Spleen (tissue), 11 donors: Measurements from ENCODE around the gene ASH1L. TPM values are rescaled to one million over a fixed set of nuclear protein-coding genes. Genes with fewer than 3 reads are reported as not detected.
"Not testable (repeated sequence)": the region's sequence is repeated elsewhere in the genome, so short reads cannot be mapped to it uniquely, and the experiment has no call there.

Experiments used
- DNase-seq: peaks from one replicate; pipeline ENCODE4 v3.0.0-alpha.2; 2020
- H3K27ac ChIP-seq, 8 donors: fragments of 200-600 bp; sonication (generic) in 7 of 8; 1 replicate in 4 of 8; 2 replicates in 4 of 8; pipeline versions ENCODE4 v1.5.0 to v1.8.0; 2016 to 2021; ENCODE audit warnings: inconsistent platforms in 4 of 8, mild to moderate bottlenecking in 4 of 8, moderate library complexity in 1 of 8
- H3K27me3 ChIP-seq, 7 donors: fragments of 200-600 bp; sonication (generic) in 6 of 7; replicated peaks in 1 of 7; 1 replicate in 4 of 7; 2 replicates in 3 of 7; pipeline versions ENCODE4 v1.5.0 to v1.8.0; 2016 to 2021; ENCODE audit warnings: inconsistent platforms in 3 of 7, mild to moderate bottlenecking in 1 of 7
- H3K36me3 ChIP-seq, 6 donors: fragments of 200-600 bp; sonication (generic) in 5 of 6; 1 replicate in 4 of 6; 2 replicates in 2 of 6; pipeline versions ENCODE4 v1.5.0 to v1.8.0; 2016 to 2021; ENCODE audit warnings: inconsistent platforms in 2 of 6
- H3K4me1 ChIP-seq, 6 donors: fragments of 200-600 bp; sonication (generic) in 5 of 6; 1 replicate in 3 of 6; 2 replicates in 3 of 6; pipeline versions ENCODE4 v1.5.0 to v1.8.0; 2016 to 2021; ENCODE audit warnings: inconsistent platforms in 3 of 6
- H3K4me3 ChIP-seq, 8 donors: fragments of 200-600 bp; sonication (generic) in 7 of 8; 1 replicate in 4 of 8; 2 replicates in 4 of 8; pipeline versions ENCODE4 v1.5.0 to v1.8.0; 2016 to 2021; ENCODE audit warnings: inconsistent platforms in 4 of 8, mild to moderate bottlenecking in 4 of 8, moderate library complexity in 2 of 8
- H3K9me3 ChIP-seq, 8 donors: fragments of 200-600 bp; sonication (generic) in 7 of 8; 1 replicate in 4 of 8; 2 replicates in 4 of 8; pipeline versions ENCODE4 v1.5.0 to v1.8.0; 2016 to 2021; ENCODE audit warnings: inconsistent platforms in 4 of 8
- POLR2A ChIP-seq, 3 donors: fragments of 450-650 bp; IDR thresholded peaks; one replicate each; pipeline ENCODE4 v1.5.1; 2017; ENCODE audit warnings: antibody characterized with exemption in 3 of 3, mild to moderate bottlenecking in 1 of 3
- POLR2AphosphoS5 ChIP-seq, 3 donors: sonication (generic); formaldehyde crosslinking; IDR thresholded peaks; one replicate each; pipeline ENCODE4 v1.5.1; 2017; ENCODE audit warnings: antibody characterized with exemption in 3 of 3
- WGBS, 5 donors: extraction: QIAGEN DNeasy Blood & Tissue Kit in 3 of 5; methylation state at CpG; one replicate each; pipeline versions ENCODE4 v1.1.5 to v1.1.7; 2013 to 2018; 5-methylcytosine and 5-hydroxymethylcytosine counted together
- intact Hi-C: fragments of 100-400 bp; cut with DNase I; formaldehyde crosslinking; loops from one replicate; pipeline ENCODE4 v1.15.0; 2023; ENCODE audit warnings: low total_unique reads
- polyA plus RNA-seq, 3 donors: library from polyadenylated mRNA; stranded (reverse); fragments of 200-250 nt; gene quantifications; one replicate each; pipeline ENCODE4 v1.2.1, GENCODE V29; 2013
- total RNA-seq, 7 donors: library from RNA; depleted of rRNA in 3 of 7; stranded (reverse); fragments of >200 nt in 3 of 7; fragmentation: NEBNext Ultra II Directional in 4 of 7; extraction: Animal tissue kit (Norgen Biotek cat#: 25700) in 4 of 7; gene quantifications; one replicate each; pipeline versions ENCODE4 v1.1.0 to v1.2.1, GENCODE V29; 2016 to 2021
- TF ChIP-seq, protein P1 (sequence below), 11 experiments: fragments of 200-600 bp in 7 of 11; fragments of 450-650 bp in 4 of 11; sonication (generic) in 4 of 11; IDR thresholded peaks in 8 of 11; conservative IDR thresholded peaks in 3 of 11; 1 replicate in 7 of 11; 2 replicates in 4 of 11; pipeline versions ENCODE4 v1.4.0 to v1.8.0; 2016 to 2021; ENCODE audit warnings: antibody characterized with exemption in 11 of 11, inconsistent platforms in 4 of 11, mild to moderate bottlenecking in 1 of 11
- donor health status: healthy with polysubstance abuse.
- donor health status: DM: no; HTN: no; CAD: no; lungs with moderate emphysema.
- donor health status: DM: no; HTN: no; CAD: no.
- donor health status: Bipolar disorder and iron deficiency.
- donor health status: healthy.
- donor health status: DM: no; HTN: no; CAD: no.
- donor health status: DM: yes; HTN: yes; CAD: no.

The ASH1L gene
- total and polyA plus RNA-seq, 10 donors = 2.5 to 89.8 (median 69.1) TPM

DNA sequence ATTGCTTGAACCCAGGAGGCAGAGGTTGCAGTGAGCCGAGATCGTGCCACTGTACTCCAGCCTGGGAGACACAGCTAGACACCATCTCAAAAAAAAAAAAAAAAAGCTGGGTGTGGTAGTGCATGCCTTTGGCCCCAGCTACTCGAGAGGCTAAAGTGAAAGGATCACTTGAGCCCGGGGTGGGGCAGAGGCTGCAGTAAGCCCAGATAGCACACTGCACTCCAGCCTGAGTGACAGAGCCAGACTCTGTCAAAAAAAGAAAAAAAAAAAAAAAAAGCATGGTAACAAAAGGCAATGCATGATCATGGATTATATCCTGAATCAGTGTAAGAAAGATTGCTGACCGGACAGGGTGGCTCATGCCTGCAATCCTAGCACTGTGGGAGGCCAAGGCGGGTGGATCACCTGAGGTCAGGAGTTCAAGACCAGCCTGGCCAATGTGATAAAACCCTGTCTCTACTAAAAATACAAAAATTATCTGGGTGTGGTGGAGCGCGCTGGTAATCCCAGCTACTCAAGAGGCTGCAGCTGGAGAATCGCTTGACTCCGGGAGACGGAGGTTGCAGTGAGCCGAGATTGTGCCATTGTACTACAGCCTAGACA is 165.6 kb downstream of the ASH1L start:
- no peak for DNase-seq
- H3K4me3 ChIP-seq = no peak overlapping the region
- WGBS, 5 donors = 92 to 95% (median 94%) methylated on average over 12 of the region's 12 CpGs
- intact Hi-C loops = no loop called here
- no peak for TF ChIP-seq POLR2AphosphoS5 (IDR thresholded peaks at IDR 0.05)
- no peaks in the 10 kb centered on the region for H3K27me3 ChIP-seq
- peaks cover 0 to 10% (median 0%) of the 10 kb centered on the region in 6 donors for H3K4me1 ChIP-seq
- H3K27ac ChIP-seq = no peak overlapping the region
- H3K36me3 ChIP-seq = peaks cover 0 to 91% (median 46%) of the 10 kb centered on the region in 6 donors
- peaks cover 0 to 5% (median under 1%) of the 10 kb centered on the region in 8 donors for H3K9me3 ChIP-seq

DNA sequence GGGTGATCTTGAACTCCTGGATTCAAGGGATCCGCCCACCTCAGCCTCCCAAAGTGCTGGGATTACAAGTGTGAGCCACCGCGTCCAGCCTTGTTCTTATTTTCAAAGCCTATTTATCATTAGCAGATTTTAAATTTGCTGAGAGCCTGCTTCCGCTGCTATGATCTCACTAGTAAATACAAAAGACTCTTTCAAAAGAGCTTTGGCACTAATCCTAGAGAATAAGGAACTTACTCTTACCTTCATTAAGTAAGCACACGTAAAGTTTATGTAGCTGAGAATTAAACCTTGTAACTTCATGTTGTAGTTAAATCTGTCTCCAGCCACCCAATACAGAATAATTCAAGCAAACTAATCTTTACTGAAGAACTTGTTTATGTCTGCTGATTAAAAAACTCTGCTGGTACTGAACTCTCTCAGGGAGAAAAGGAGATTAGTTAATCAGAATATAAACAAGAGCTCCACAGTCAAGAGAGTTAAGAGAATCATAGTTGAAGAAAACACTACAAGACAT is 169.6 kb downstream of the ASH1L start:
- TF ChIP-seq, protein P1, sequence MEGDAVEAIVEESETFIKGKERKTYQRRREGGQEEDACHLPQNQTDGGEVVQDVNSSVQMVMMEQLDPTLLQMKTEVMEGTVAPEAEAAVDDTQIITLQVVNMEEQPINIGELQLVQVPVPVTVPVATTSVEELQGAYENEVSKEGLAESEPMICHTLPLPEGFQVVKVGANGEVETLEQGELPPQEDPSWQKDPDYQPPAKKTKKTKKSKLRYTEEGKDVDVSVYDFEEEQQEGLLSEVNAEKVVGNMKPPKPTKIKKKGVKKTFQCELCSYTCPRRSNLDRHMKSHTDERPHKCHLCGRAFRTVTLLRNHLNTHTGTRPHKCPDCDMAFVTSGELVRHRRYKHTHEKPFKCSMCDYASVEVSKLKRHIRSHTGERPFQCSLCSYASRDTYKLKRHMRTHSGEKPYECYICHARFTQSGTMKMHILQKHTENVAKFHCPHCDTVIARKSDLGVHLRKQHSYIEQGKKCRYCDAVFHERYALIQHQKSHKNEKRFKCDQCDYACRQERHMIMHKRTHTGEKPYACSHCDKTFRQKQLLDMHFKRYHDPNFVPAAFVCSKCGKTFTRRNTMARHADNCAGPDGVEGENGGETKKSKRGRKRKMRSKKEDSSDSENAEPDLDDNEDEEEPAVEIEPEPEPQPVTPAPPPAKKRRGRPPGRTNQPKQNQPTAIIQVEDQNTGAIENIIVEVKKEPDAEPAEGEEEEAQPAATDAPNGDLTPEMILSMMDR (IDR thresholded peaks at IDR 0.05 in 8 of 11, conservative IDR thresholded peaks at IDR 0.05 in 3 of 11) = no peak
- no peak for TF ChIP-seq POLR2AphosphoS5 (IDR thresholded peaks at IDR 0.05)
- TF ChIP-seq POLR2A (IDR thresholded peaks at IDR 0.05) = no peak
- no peak overlapping the region for H3K27ac ChIP-seq

DNA sequence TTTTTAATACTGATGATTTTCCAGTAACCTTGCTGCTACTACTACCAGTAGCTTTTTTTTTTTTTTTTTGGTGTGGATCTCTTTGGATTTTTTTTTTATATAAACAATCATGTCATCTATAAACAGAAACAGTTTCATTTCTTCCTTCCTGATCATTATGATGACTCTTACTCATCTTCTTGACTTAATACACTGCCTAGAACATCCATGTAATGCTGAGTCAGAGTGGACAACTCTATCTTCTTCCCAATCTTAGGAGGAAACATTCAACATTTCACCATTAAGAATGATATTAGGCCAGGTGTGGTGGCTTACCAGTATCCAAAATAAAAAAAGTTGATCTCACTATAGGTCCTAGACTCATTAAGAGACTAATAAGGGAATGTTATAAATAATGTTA is 172.8 kb downstream of the ASH1L start:
- no peak for DNase-seq
- H3K4me3 ChIP-seq = no peak overlapping the region
- no peaks in the 10 kb centered on the region for H3K4me1 ChIP-seq
- intact Hi-C loops = no loop called here
- H3K27ac ChIP-seq = no peak overlapping the region
- H3K27me3 ChIP-seq = no peaks in the 10 kb centered on the region
- TF ChIP-seq POLR2A (IDR thresholded peaks at IDR 0.05) (no peak), POLR2AphosphoS5 (IDR thresholded peaks at IDR 0.05) (no peak)
- TF ChIP-seq, protein P1 (IDR thresholded peaks at IDR 0.05 in 8 of 11, conservative IDR thresholded peaks at IDR 0.05 in 3 of 11) = no peak
- H3K36me3 ChIP-seq = peaks cover 0 to 98% (median 53%) of the 10 kb centered on the region in 6 donors
- H3K9me3 ChIP-seq = peaks cover 0 to 16% (median 10%) of the 10 kb centered on the region in 8 donors

More for the DNA sequence above, 169.6 kb downstream of the ASH1L start:
- WGBS, 5 donors = 94 to 98% (median 95%) methylated on average over 5 of the region's 5 CpGs
- DNase-seq = no peak
- Histone ChIP-seq H3K27me3 (no peaks in the 10 kb centered on the region), H3K9me3 (peaks cover 0 to 16% (median 10%) of the 10 kb centered on the region in 8 donors), H3K4me3 (no peak overlapping the region), H3K36me3 (peaks cover 0 to 100% (median 59%) of the 10 kb centered on the region in 6 donors), H3K4me1 (no peaks in the 10 kb centered on the region)
- intact Hi-C loops = no loop called here

DNA sequence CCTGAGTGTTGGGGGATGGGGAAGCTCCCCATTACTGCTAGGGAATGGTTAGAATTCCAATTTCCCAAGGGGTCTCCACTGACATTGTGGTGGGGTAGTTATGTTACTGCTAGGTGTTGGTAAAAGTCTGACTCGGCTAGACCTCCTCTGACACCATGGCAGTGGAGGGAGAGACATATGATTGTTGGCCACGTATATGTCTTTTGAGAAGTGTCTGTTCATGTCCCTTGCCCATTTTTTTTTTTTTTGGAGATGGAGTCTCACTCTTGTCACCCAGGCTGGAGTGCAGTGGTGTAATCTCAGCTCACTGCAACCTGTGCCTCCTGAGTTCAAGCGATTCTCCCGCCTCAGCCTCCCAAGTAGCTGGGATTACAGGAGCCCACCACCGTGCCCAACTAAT is 176.8 kb downstream of the ASH1L start:
- 87 to 98% (median 95%) methylated on average over 5 of the region's 5 CpGs for WGBS, 5 donors
- H3K27ac ChIP-seq, H3K9me3 ChIP-seq, H3K4me1 ChIP-seq, intact Hi-C loops, DNase-seq, H3K27me3 ChIP-seq, H3K4me3 ChIP-seq: not testable (repeated sequence)
- peaks cover 0 to 95% (median 23%) of the 10 kb centered on the region in 6 donors for H3K36me3 ChIP-seq

DNA sequence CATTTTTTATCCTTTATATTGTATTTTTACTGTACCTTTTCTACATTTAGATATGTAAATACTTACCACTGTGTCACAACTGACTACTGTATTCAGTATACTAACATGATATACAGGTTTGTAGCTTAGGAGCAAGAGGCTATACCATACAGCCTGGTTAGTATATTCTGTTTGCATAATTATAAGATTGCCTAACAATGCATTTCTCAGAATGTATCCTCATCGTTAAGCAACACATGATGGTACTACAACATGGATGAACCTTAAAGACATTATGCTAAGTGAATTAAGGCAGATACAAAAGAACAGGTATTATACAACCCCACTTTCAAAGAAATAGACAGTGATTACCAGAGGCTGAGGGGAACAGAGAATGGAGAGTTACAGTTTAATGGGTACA is 179.2 kb downstream of the ASH1L start:
- intact Hi-C loops = no loop called here
- H3K4me1 ChIP-seq = no peaks in the 10 kb centered on the region
- no peak overlapping the region for H3K27ac ChIP-seq
- TF ChIP-seq, protein P1 (IDR thresholded peaks at IDR 0.05 in 8 of 11, conservative IDR thresholded peaks at IDR 0.05 in 3 of 11) = no peak
- TF ChIP-seq POLR2A (IDR thresholded peaks at IDR 0.05) (no peak), POLR2AphosphoS5 (IDR thresholded peaks at IDR 0.05) (no peak)
- H3K4me3 ChIP-seq = no peak overlapping the region
- WGBS, 5 donors = 62 to 90% (median 74%) methylated on average over 1 of the region's 1 CpG
- no peaks in the 10 kb centered on the region for H3K9me3 ChIP-seq
- no peak for DNase-seq
- peaks cover 0 to 94% (median 27%) of the 10 kb centered on the region in 6 donors for H3K36me3 ChIP-seq
- H3K27me3 ChIP-seq = no peaks in the 10 kb centered on the region
